LNCaP clone FGC (cell line): ENCODE results near the gene KLF15.

Experiments
- DNase-seq: peaks from one replicate; pipeline ENCODE4 v3.0.0-alpha.2; 2011; ENCODE audit warnings: low read depth
- H3K4me3 ChIP-seq: 2 replicates; pipeline ENCODE4 v1.5.1; 2011; ENCODE audit warnings: mild to moderate bottlenecking, low read depth, low read length, control low read depth
- CTCF ChIP-seq: IDR thresholded peaks from 2 replicates; pipeline ENCODE4 v1.5.1; 2012; ENCODE audit warnings: mild to moderate bottlenecking; ENCODE audit not compliant: control insufficient read depth, insufficient read depth; ENCODE audit errors: extremely low read depth

Gene KLF15

GRCh38 chr3:126399351-126399735 is 42.1 kb upstream of the KLF15 start:
- peak; percentile 53 for DNase-seq
- no peak overlapping the region for H3K4me3 ChIP-seq
- TF ChIP-seq CTCF, result no peak

GRCh38 chr3:126398423-126399350 is 41.5 kb upstream of the KLF15 start:
- no peak for DNase-seq
- TF ChIP-seq CTCF, result no peak

GRCh38 chr3:126397610-126398422 is 40.6 kb upstream of the KLF15 start:
- H3K4me3 ChIP-seq, result no peak overlapping the region
- no peak for DNase-seq
- no peak for TF ChIP-seq CTCF

More at GRCh38 chr3:126398423-126399350, 41.5 kb upstream of the KLF15 start:
- no peak overlapping the region for H3K4me3 ChIP-seq

GRCh38 chr3:126396536-126396935 is 39.3 kb upstream of the KLF15 start:
- H3K4me3 ChIP-seq, result no peak overlapping the region
- no peak for DNase-seq
- no peak for TF ChIP-seq CTCF

- no peak for DNase-seq
- no peak overlapping the region for H3K4me3 ChIP-seq
- TF ChIP-seq CTCF, result no peak
These were observed 38.8 kb upstream of the KLF15 start for GRCh38 chr3:126395846-126396513.

GRCh38 chr3:126394977-126395321 is 37.7 kb upstream of the KLF15 start:
- DNase-seq, result no peak
- no peak overlapping the region for H3K4me3 ChIP-seq
- TF ChIP-seq CTCF, result no peak
